Ovary (tissue), 9 donors: ENCODE measurements around the gene NAV2. TPM values are rescaled to one million over a fixed set of nuclear protein-coding genes. Genes with fewer than 3 reads are reported as not detected.

Experiments used
- DNase-seq, 5 donors: peaks; one replicate each; pipeline ENCODE4 v3.0.0-alpha.2; 2019 to 2020
- H3K27ac ChIP-seq, 2 donors: fragments of 200-600 bp; one replicate each; pipeline versions ENCODE4 v1.5.1 to v1.8.0; 2019 to 2022
- H3K27me3 ChIP-seq: fragments of 200-600 bp; one replicate; pipeline ENCODE4 v1.8.0; 2022
- H3K36me3 ChIP-seq: fragments of 200-600 bp; sonication (generic); one replicate; pipeline ENCODE4 v1.5.1; 2019
- H3K4me1 ChIP-seq: one replicate; pipeline ENCODE4 v1.8.1; 2013; ENCODE audit warnings: mild to moderate bottlenecking, moderate library complexity; ENCODE audit not compliant: insufficient read depth
- H3K4me3 ChIP-seq: fragments of 200-600 bp; sonication (generic); one replicate; pipeline ENCODE4 v1.5.1; 2017
- H3K9me3 ChIP-seq, 2 donors: fragments of 200-600 bp in 1 of 2; sonication (generic) in 1 of 2; one replicate each; pipeline versions ENCODE4 v1.5.1 to v1.8.1; 2013 to 2019; ENCODE audit warnings: mild to moderate bottlenecking in 1 of 2, moderate library complexity in 1 of 2
- EP300 ChIP-seq: sonication (generic); formaldehyde crosslinking; IDR thresholded peaks from one replicate; pipeline ENCODE4 v1.6.1; 2017; ENCODE audit warnings: antibody characterized with exemption
- POLR2A ChIP-seq: fragments of 450-650 bp; IDR thresholded peaks from one replicate; pipeline ENCODE4 v1.6.1; 2017; ENCODE audit warnings: antibody characterized with exemption, mild to moderate bottlenecking, moderate library complexity
- WGBS, 3 donors: extraction: QIAGEN DNeasy Blood & Tissue Kit in 1 of 3; methylation state at CpG; one replicate each; pipeline versions ENCODE4 v1.1.5 to v1.1.7; 2013 to 2017; 5-methylcytosine and 5-hydroxymethylcytosine counted together
- intact Hi-C, 4 donors: fragments of 100-400 bp; cut with DNase I; formaldehyde crosslinking; loops; one replicate each; pipeline versions ENCODE4 v1.11.0 to v1.15.1; 2022 to 2023
- polyA plus RNA-seq, 2 donors: library from polyadenylated mRNA; stranded (reverse); fragments of 200-250 nt in 1 of 2; fragments of 350-450 nt in 1 of 2; fragmentation: Illumina TruSeq in 1 of 2; extraction: RNeasy Lipid Tissue Mini Kit (QIAGEN cat#74804) in 1 of 2; gene quantifications; one replicate each; pipeline ENCODE4 v1.2.3, GENCODE V29; 2013 to 2014
- total RNA-seq, 7 donors: library from RNA; depleted of rRNA in 2 of 7; stranded (reverse); fragments of >200 nt in 2 of 7; fragmentation: NEBNext Ultra II Directional in 3 of 7; extraction: Animal tissue kit (Norgen Biotek cat#: 25700) in 3 of 7; gene quantifications; one replicate each; pipeline versions ENCODE4 v1.1.0 to v1.2.4, GENCODE V29; 2016 to 2023
- TF ChIP-seq, protein P1 (sequence below), 3 donors: fragments of 450-650 bp in 2 of 3; fragments of 200-600 bp in 1 of 3; IDR thresholded peaks; one replicate each; pipeline versions ENCODE4 v1.5.1 to v1.8.0; 2016 to 2022; ENCODE audit warnings: antibody characterized with exemption in 3 of 3, mild to moderate bottlenecking in 1 of 3
- donor health status: DM: no; HTN: no; CAD: no; lungs with moderate emphysema.
- donor health status: DM: no; HTN: no; CAD: no.
- donor health status: Bipolar disorder and iron deficiency.
- donor health status: DM: yes; HTN: yes; CAD: no.
- donor health status: DM: no; HTN: no; CAD: no.
- donor health status: DM: yes; HTN: yes; CAD: no.

Gene NAV2
- total and polyA plus RNA-seq, 9 donors, result 2.9 to 14.1 (median 7.8) TPM

DNA sequence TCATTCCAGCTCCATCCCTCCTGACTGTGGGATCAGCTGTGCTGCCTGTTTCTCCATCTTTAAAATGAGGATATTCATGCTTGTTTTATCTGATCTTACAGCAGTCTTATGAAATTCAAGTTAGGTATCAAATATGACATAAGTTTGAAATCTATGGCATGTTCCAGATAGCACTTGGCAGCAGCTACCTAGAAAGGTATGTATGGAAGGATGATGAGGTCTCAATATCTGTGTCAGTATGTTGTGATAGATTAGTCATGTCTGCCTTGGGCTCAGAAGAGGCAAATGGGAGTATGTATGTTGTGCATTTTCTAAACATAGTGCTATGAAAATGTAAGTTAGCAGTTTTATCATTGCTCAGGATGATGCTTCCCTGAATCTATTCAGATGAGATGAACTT lies 122.1 kb downstream of the NAV2 start:
- intact Hi-C loops, result no loop called here
- Histone ChIP-seq H3K4me3 (no peak overlapping the region), H3K36me3 (no peaks in the 10 kb centered on the region), H3K27ac (no peak overlapping the region), H3K27me3 (no peaks in the 10 kb centered on the region), H3K4me1 (no peaks in the 10 kb centered on the region), H3K9me3 (no peaks in the 10 kb centered on the region)
- no peak for DNase-seq
- TF ChIP-seq EP300 (no peak), POLR2A (no peak)
- TF ChIP-seq, protein P1, sequence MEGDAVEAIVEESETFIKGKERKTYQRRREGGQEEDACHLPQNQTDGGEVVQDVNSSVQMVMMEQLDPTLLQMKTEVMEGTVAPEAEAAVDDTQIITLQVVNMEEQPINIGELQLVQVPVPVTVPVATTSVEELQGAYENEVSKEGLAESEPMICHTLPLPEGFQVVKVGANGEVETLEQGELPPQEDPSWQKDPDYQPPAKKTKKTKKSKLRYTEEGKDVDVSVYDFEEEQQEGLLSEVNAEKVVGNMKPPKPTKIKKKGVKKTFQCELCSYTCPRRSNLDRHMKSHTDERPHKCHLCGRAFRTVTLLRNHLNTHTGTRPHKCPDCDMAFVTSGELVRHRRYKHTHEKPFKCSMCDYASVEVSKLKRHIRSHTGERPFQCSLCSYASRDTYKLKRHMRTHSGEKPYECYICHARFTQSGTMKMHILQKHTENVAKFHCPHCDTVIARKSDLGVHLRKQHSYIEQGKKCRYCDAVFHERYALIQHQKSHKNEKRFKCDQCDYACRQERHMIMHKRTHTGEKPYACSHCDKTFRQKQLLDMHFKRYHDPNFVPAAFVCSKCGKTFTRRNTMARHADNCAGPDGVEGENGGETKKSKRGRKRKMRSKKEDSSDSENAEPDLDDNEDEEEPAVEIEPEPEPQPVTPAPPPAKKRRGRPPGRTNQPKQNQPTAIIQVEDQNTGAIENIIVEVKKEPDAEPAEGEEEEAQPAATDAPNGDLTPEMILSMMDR (IDR thresholded peaks at IDR 0.05), result no peak

DNA sequence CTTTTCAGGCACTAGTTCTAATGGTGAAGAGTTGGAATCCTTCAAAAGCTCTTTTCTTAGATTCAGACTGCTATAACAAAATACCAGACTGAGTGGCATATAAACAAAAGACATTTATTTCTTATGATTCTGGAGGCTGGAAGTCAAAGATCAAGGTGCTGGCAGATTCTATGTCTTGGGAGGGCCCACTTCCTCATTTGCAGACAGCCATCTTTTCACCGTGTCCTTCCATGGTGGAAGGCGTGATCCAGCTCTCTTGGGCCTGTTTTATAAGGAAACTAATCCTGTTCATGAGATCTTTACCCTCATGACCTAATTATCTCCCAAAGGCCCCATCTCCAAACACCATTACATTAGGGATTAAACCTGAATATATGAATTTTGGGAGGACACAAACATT lies 124.0 kb downstream of the NAV2 start:
- H3K4me3 ChIP-seq, result no peak overlapping the region
- no peaks in the 10 kb centered on the region for H3K36me3 ChIP-seq
- WGBS, 3 donors, result 96 to 100% (median 97%) methylated on average over 2 of the region's 2 CpGs
- intact Hi-C loops, result no loop called here
- H3K4me1 ChIP-seq, result no peaks in the 10 kb centered on the region
- no peak overlapping the region for H3K27ac ChIP-seq
- no peak for DNase-seq
- TF ChIP-seq, protein P1 (IDR thresholded peaks at IDR 0.05), result no peak
- TF ChIP-seq POLR2A (no peak), EP300 (no peak)
- H3K9me3 ChIP-seq, result no peaks in the 10 kb centered on the region
- H3K27me3 ChIP-seq, result no peaks in the 10 kb centered on the region

DNA sequence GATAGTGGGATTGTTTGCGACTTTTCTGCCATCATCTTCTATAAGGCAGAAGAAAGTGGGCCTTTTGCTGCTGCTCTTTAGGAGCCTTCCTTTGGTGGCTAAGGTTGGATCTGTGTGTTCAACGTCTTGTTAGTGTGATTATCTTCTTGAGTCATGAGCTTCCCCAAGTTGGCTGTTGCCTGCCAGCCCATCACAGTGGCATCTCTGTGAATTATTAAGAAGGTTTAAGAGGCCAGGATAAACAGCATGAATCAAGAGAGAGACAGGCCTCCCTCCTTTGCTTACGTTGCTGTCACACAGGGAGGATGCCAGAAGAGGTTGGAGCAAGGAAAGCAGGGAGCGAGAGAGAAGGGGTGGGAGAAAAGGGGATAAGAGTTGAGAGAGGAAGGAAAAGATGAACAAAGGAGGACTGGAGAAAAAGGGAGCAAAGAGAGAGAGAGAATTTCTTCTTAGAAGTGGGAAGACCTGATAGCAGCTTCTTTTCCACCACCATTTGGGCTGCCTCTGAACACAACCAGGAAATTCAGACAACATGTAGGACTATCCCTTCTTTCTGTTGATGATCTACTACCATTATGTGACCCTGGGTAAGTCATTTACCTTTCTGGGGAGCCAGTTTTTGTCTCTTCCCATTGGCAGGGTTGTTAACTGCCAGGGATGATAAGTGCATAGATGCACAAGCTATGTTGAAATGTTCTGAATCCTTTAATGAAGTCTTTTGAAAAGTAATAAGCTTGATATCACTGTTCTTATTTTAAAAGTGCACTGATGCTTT lies 126.5 kb downstream of the NAV2 start:
- 67 to 89% (median 83%) methylated on average over 4 of the region's 4 CpGs for WGBS, 3 donors
- no peak for TF ChIP-seq POLR2A
- TF ChIP-seq, protein P1 (IDR thresholded peaks at IDR 0.05), result no peak

DNA sequence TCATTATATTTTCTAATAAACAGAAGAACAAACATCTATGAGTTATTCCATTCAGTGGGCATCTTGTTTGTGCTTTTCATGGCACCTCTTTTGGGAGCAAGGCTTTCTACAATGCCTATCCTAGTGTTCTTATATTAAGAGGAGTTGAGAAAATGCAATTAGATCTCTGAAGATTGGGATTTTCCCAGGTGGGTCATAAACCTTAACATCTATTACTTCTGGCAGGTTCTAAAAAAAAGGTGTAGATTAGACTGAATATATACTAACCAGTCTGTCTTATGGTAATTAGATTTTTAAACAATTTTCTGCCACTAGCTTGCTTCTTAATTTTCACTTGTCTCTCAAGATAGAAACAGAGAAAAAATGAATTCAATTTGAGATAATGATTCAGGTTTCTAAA lies 128.3 kb downstream of the NAV2 start:
- no peak for DNase-seq
- H3K4me1 ChIP-seq, result peaks cover 3% of the 10 kb centered on the region
- no peaks in the 10 kb centered on the region for H3K9me3 ChIP-seq
- TF ChIP-seq EP300 (no peak), POLR2A (no peak)
- TF ChIP-seq, protein P1 (IDR thresholded peaks at IDR 0.05), result no peak
- no peak overlapping the region for H3K4me3 ChIP-seq
- H3K27me3 ChIP-seq, result no peaks in the 10 kb centered on the region
- intact Hi-C loops, result no loop called here
- no peaks in the 10 kb centered on the region for H3K36me3 ChIP-seq
- H3K27ac ChIP-seq, result no peak overlapping the region

More for the DNA sequence above, 126.5 kb downstream of the NAV2 start:
- no peak for DNase-seq
- no peak overlapping the region for H3K27ac ChIP-seq
- no peak overlapping the region for H3K4me3 ChIP-seq
- intact Hi-C loops, result no loop called here
- H3K9me3 ChIP-seq, result no peaks in the 10 kb centered on the region
- no peaks in the 10 kb centered on the region for H3K27me3 ChIP-seq
- no peaks in the 10 kb centered on the region for H3K36me3 ChIP-seq
- H3K4me1 ChIP-seq, result no peaks in the 10 kb centered on the region
